SJSA1 (cell line): ENCODE data around the gene ARHGAP32. TPM values are rescaled to one million over a fixed set of nuclear protein-coding genes. Genes with fewer than 3 reads are reported as not detected.
"Not testable (repeated sequence)": the region's sequence is repeated elsewhere in the genome, so short reads cannot be mapped to it uniquely, and the experiment has no call there.

Experiments used
- DNase-seq, 2 experiments: peaks; one replicate each; pipeline ENCODE4 v3.0.0-alpha.2; 2015 to 2020; ENCODE audit warnings: low spot score in 2 of 2, low read depth in 1 of 2
- H3K27ac ChIP-seq: fragments of 250-450 bp; sonication (Bioruptor Pico); 2 replicates; pipeline ENCODE4 v1.5.1; 2020; ENCODE audit warnings: mild to moderate bottlenecking, moderate library complexity
- H3K27me3 ChIP-seq: fragments of 250-450 bp; sonication (Bioruptor Pico); replicated peaks from 2 replicates; pipeline ENCODE4 v1.5.1; 2020; ENCODE audit warnings: mild to moderate bottlenecking, moderate library complexity
- H3K36me3 ChIP-seq: fragments of 250-450 bp; sonication (Bioruptor Pico); 2 replicates; pipeline ENCODE4 v1.5.1; 2020; ENCODE audit warnings: mild to moderate bottlenecking
- H3K4me1 ChIP-seq: fragments of 250-450 bp; sonication (Bioruptor Pico); replicated peaks from 2 replicates; pipeline ENCODE4 v1.6.1; 2021; ENCODE audit warnings: mild to moderate bottlenecking
- H3K4me3 ChIP-seq: fragments of 250-450 bp; sonication (Bioruptor Pico); 2 replicates; pipeline ENCODE4 v1.5.1; 2020; ENCODE audit warnings: mild to moderate bottlenecking
- H3K9me3 ChIP-seq: fragments of 250-450 bp; sonication (Bioruptor Pico); replicated peaks from 2 replicates; pipeline ENCODE4 v1.5.1; 2020; ENCODE audit warnings: mild to moderate bottlenecking
- total RNA-seq: library from RNA; depleted of rRNA; stranded (reverse); fragments of >200 nt; shearing (Covaris generic); gene quantifications from 2 replicates; pipeline ENCODE4 v1.2.3, GENCODE V29; 2014

ARHGAP32 gene
- total RNA-seq, 1 experiment from 2014 or later: 3.3 TPM

- Histone ChIP-seq H3K4me3 (no peak overlapping the region), H3K36me3 (no peaks in the 10 kb centered on the region), H3K9me3 (no peaks in the 10 kb centered on the region), H3K4me1 (no peaks in the 10 kb centered on the region), H3K27ac (no peak overlapping the region), H3K27me3 (no peaks in the 10 kb centered on the region)
- DNase-seq: no peak
Observed at GRCh38 chr11:128929468-128929867, 262.7 kb downstream of the ARHGAP32 start.

GRCh38 chr11:128928400-128928799, 263.7 kb downstream of the ARHGAP32 start:
- no peaks in the 10 kb centered on the region for H3K27me3 ChIP-seq
- no peak for DNase-seq
- no peaks in the 10 kb centered on the region for H3K4me1 ChIP-seq
- no peak overlapping the region for H3K27ac ChIP-seq
- no peaks in the 10 kb centered on the region for H3K9me3 ChIP-seq
- H3K4me3 ChIP-seq: no peak overlapping the region
- H3K36me3 ChIP-seq: no peaks in the 10 kb centered on the region

DNA sequence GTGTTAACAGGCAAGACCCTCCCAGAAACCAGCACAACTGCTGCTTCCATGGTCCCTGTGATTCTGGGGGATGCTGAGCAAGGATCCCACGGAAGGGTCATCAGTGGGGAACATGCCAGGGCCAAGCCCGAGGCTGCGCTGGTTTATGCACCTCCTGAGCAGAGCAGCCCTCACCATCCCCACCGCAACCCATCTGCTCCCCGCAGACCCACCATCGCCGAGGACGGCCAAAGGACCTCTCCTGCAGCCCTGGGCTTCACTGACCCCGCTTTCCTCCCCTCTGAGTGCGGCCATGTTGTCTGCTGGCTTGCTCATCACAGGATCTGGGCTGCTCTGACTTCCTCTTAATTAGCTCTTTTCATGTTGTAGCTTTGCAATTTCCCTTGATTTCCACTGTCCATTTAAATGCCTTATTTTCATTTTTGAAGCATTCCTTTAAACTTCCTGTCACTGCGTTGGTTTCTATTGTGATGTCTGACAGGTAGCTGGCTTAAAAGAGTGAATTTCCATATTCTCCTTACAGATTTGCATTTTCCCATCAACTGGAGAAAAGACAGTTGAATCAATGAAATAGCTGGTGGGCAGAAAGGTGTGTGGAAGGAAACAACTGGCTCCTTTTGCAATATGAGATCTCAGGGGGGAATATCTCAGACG, 264.3 kb downstream of the ARHGAP32 start:
- H3K9me3 ChIP-seq: no peaks in the 10 kb centered on the region
- no peaks in the 10 kb centered on the region for H3K36me3 ChIP-seq
- DNase-seq: no peak

DNA sequence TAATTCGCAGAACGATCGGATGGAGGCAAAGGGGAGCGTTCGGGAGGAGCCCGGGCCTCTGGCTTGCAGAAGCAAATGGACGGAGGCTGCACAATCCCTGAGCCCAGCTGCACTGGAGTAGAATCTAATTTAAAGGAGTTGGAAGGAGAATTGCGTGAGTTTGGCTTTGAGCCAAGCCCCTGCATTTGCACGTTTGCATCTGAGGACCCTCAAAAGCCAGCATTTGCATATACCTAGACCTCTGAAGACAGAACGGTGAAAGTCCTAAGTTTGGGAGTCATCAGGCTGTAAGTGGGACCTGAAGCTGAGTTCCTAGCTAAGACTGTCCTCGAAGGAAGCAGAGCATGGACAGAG, 265.0 kb downstream of the ARHGAP32 start:
- no peaks in the 10 kb centered on the region for H3K27me3 ChIP-seq
- H3K9me3 ChIP-seq: no peaks in the 10 kb centered on the region
- H3K4me1 ChIP-seq: no peaks in the 10 kb centered on the region
- no peaks in the 10 kb centered on the region for H3K36me3 ChIP-seq
- no peak for DNase-seq
- no peak overlapping the region for H3K4me3 ChIP-seq
- no peak overlapping the region for H3K27ac ChIP-seq

More for the DNA sequence above, 264.3 kb downstream of the ARHGAP32 start:
- no peak overlapping the region for H3K27ac ChIP-seq
- no peak overlapping the region for H3K4me3 ChIP-seq
- H3K4me1 ChIP-seq: no peaks in the 10 kb centered on the region
- no peaks in the 10 kb centered on the region for H3K27me3 ChIP-seq

DNA sequence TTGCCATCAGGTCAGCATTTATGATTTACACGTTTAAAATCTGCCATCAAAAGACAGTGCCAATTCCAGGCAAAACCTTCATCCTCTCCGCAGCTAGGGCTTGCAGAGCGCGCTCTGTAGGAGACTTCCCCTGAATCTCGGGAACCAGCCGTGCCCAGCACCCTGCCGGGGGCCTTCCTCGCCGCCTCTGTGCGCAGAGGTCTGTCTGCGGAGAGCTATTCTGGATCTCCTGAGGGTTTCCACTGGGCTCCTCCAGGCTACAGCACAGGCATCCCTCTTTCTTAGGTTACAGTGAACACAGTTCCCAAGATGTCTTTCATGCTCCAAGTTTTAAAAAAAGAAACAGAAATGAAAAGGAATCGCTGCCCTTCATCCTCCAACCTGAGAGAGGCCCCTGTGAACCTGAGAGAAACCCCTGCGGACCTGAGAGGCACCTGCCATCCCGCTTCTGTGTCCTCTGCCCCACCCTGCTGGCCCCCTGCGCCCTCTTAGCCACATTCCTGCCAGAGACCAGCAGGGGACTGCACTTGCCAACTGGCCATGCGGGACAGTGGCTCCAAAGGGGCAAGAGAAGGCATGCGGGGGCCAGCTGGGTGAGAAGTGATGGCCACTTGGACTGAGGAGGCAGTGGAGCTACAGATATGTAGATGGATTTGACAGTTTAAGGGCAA, 265.6 kb downstream of the ARHGAP32 start:
- Histone ChIP-seq H3K4me3 (no peak overlapping the region), H3K36me3 (no peaks in the 10 kb centered on the region), H3K27ac (no peak overlapping the region), H3K9me3 (no peaks in the 10 kb centered on the region), H3K4me1 (no peaks in the 10 kb centered on the region), H3K27me3 (no peaks in the 10 kb centered on the region)
- no peak for DNase-seq

- no peak overlapping the region for H3K27ac ChIP-seq
- DNase-seq: no peak
- H3K4me1 ChIP-seq: no peaks in the 10 kb centered on the region
- no peak overlapping the region for H3K4me3 ChIP-seq
- no peaks in the 10 kb centered on the region for H3K36me3 ChIP-seq
- no peaks in the 10 kb centered on the region for H3K9me3 ChIP-seq
- no peaks in the 10 kb centered on the region for H3K27me3 ChIP-seq
Observed at GRCh38 chr11:128926000-128926399, 266.1 kb downstream of the ARHGAP32 start.

GRCh38 chr11:128925250-128925600, 266.9 kb downstream of the ARHGAP32 start:
- H3K4me3 ChIP-seq: no peak overlapping the region
- H3K27me3 ChIP-seq: no peaks in the 10 kb centered on the region
- no peaks in the 10 kb centered on the region for H3K4me1 ChIP-seq
- H3K9me3 ChIP-seq: no peaks in the 10 kb centered on the region
- H3K27ac ChIP-seq: no peak overlapping the region
- no peaks in the 10 kb centered on the region for H3K36me3 ChIP-seq
- no peak for DNase-seq

GRCh38 chr11:128924510-128925249, 267.4 kb downstream of the ARHGAP32 start:
- Histone ChIP-seq H3K9me3 (no peaks in the 10 kb centered on the region), H3K4me1 (no peaks in the 10 kb centered on the region), H3K27ac (no peak overlapping the region), H3K27me3 (no peaks in the 10 kb centered on the region), H3K4me3 (no peak overlapping the region), H3K36me3 (no peaks in the 10 kb centered on the region)
- DNase-seq: no peak

- no peak for DNase-seq
- Histone ChIP-seq H3K4me3 (no peak overlapping the region), H3K9me3 (no peaks in the 10 kb centered on the region), H3K4me1 (no peaks in the 10 kb centered on the region), H3K27ac (no peak overlapping the region), H3K36me3 (no peaks in the 10 kb centered on the region), H3K27me3 (no peaks in the 10 kb centered on the region)
Observed at GRCh38 chr11:128924104-128924503, 268.0 kb downstream of the ARHGAP32 start.

DNA sequence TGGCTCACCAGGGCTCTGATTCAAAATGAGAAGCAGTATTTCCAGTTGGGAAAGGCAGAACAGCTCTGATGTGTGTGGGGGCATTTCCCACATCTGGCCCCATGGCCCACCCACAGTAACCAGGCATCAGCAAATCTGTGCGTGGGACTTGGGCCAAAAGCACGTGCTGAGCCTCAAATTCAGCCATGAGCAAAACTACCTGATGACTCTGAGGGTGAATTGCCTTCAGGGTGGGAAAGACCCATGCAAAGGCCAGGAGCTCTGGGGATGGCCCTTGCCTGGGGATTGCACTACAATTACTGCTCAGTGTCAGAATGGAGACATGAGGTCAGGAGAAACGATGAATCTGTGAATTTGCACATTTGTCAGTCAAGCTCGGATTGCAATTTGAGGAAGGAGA, 270.3 kb downstream of the ARHGAP32 start:
- Histone ChIP-seq H3K36me3 (no peaks in the 10 kb centered on the region), H3K9me3 (no peaks in the 10 kb centered on the region), H3K27ac (no peak overlapping the region), H3K4me1 (no peaks in the 10 kb centered on the region), H3K4me3 (no peak overlapping the region), H3K27me3 (no peaks in the 10 kb centered on the region)
- DNase-seq: no peak

DNA sequence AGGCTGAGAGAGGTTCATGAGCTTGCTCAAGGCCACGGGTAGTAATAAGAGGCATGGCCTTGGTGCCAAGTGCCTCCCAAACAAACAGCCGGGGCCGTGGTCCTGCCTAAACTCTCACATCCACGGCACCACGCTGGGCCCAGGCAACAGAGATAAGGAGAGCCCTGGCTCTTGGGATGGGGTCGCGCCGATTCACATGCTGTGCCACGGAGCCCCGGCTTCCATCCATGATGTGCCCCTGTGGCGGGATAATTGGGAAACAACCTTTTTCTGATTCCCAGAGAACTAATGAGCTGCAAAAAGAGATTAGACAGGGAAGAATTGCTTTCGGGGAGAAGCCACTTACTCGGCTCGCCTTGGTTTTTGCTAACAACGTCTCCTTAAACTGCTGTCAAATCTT, 271.5 kb downstream of the ARHGAP32 start:
- Histone ChIP-seq H3K4me1 (no peaks in the 10 kb centered on the region), H3K27ac (no peak overlapping the region), H3K4me3 (no peak overlapping the region), H3K27me3 (no peaks in the 10 kb centered on the region), H3K9me3 (no peaks in the 10 kb centered on the region), H3K36me3 (no peaks in the 10 kb centered on the region)
- DNase-seq: no peak

DNA sequence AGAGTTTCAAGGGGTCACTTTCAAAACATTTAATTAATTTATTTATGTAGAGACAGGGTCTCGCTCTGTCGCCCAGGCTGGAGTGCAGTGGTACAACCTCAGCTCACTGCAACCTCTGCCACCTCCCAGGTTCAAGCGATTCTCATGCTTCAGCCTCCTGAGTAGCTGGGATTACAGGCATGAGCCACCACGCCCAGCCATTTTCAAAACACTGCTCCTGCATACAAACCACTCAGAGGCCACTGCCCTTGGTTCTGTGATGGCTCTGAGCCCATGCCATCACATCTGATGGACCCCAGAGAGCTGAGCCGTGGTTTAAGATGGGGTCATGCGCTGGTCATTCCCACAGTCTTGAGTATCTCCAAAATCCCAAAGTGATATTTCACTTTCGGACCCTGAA, 272.5 kb downstream of the ARHGAP32 start:
- not testable (repeated sequence) for H3K9me3 ChIP-seq, H3K36me3 ChIP-seq, H3K27ac ChIP-seq, DNase-seq, H3K4me3 ChIP-seq, H3K4me1 ChIP-seq, H3K27me3 ChIP-seq

- no peaks in the 10 kb centered on the region for H3K36me3 ChIP-seq
- H3K4me3 ChIP-seq: no peak overlapping the region
- DNase-seq: no peak
Observed at GRCh38 chr11:128919216-128919615, 272.9 kb downstream of the ARHGAP32 start.

GRCh38 chr11:128917144-128917724, 274.9 kb downstream of the ARHGAP32 start:
- Histone ChIP-seq H3K4me1 (no peaks in the 10 kb centered on the region), H3K27me3 (no peaks in the 10 kb centered on the region), H3K36me3 (no peaks in the 10 kb centered on the region), H3K27ac (no peak overlapping the region), H3K4me3 (no peak overlapping the region), H3K9me3 (no peaks in the 10 kb centered on the region)
- no peak for DNase-seq

More at GRCh38 chr11:128919216-128919615, 272.9 kb downstream of the ARHGAP32 start:
- Histone ChIP-seq H3K27me3 (no peaks in the 10 kb centered on the region), H3K9me3 (no peaks in the 10 kb centered on the region), H3K27ac (no peak overlapping the region), H3K4me1 (no peaks in the 10 kb centered on the region)
